HepG2 (cell line): ENCODE data around the gene MAGEA9B. TPM values are rescaled to one million over a fixed set of nuclear protein-coding genes. Genes with fewer than 3 reads are reported as not detected.

Source experiments
- CBX5 ChIP-seq: sonication (generic); formaldehyde crosslinking; IDR thresholded peaks from 2 replicates; pipeline ENCODE4 v1.4.0; 2020; ENCODE audit warnings: missing genetic modification reagents, borderline replicate concordance
- ELF1 ChIP-seq: sonication (generic); formaldehyde crosslinking; IDR thresholded peaks from 2 replicates; pipeline ENCODE4 v1.4.0; 2020; ENCODE audit warnings: missing genetic modification reagents
- FOXP4 ChIP-seq: sonication (generic); formaldehyde crosslinking; IDR thresholded peaks from 2 replicates; pipeline ENCODE4 v1.4.0; 2020; ENCODE audit warnings: missing genetic modification reagents
- GFI1 ChIP-seq: sonication (generic); formaldehyde crosslinking; IDR thresholded peaks from 2 replicates; pipeline ENCODE4 v1.5.0; 2020; ENCODE audit warnings: missing genetic modification reagents, mild to moderate bottlenecking, borderline replicate concordance
- HNF1B ChIP-seq: sonication (generic); formaldehyde crosslinking; IDR thresholded peaks from 2 replicates; pipeline ENCODE4 v1.5.1; 2020; ENCODE audit warnings: mild to moderate bottlenecking, moderate library complexity, missing genetic modification reagents
- KAT7 ChIP-seq: IDR thresholded peaks from 2 replicates; pipeline ENCODE4 v1.6.1; 2018; ENCODE audit warnings: borderline replicate concordance, missing compliant biosample characterization
- MEIS1 ChIP-seq: sonication (generic); formaldehyde crosslinking; IDR thresholded peaks from 2 replicates; pipeline ENCODE4 v1.9.0; 2021; ENCODE audit warnings: mild to moderate bottlenecking, missing genetic modification reagents, moderate library complexity, borderline replicate concordance
- MIXL1 ChIP-seq: IDR thresholded peaks from 2 replicates; pipeline ENCODE4 v1.6.1; 2016
- NCOR1 ChIP-seq: fragments of 200-600 bp; sonication (generic); IDR thresholded peaks from 2 replicates; pipeline ENCODE4 v1.7.0; 2017; ENCODE audit warnings: antibody characterized with exemption, low read length, borderline replicate concordance
- NONO ChIP-seq, 2 experiments: fragments of 450-650 bp in 1 of 2; sonication (generic) in 1 of 2; formaldehyde crosslinking in 1 of 2; IDR thresholded peaks in 1 of 2; conservative IDR thresholded peaks in 1 of 2; 2 replicates each; pipeline versions ENCODE4 v1.6.1 to v1.8.0; 2017 to 2022; ENCODE audit warnings: mild to moderate bottlenecking in 1 of 2, missing genetic modification reagents in 1 of 2, moderate library complexity in 1 of 2
- RFXAP ChIP-seq: sonication (generic); formaldehyde crosslinking; IDR thresholded peaks from 2 replicates; pipeline ENCODE4 v1.4.0; 2020; ENCODE audit warnings: missing genetic modification reagents, borderline replicate concordance
- SPEN ChIP-seq: sonication (generic); formaldehyde crosslinking; IDR thresholded peaks from 2 replicates; pipeline ENCODE4 v1.5.1; 2020; ENCODE audit warnings: low read depth, mild to moderate bottlenecking, missing genetic modification reagents
- YEATS4 ChIP-seq: sonication (generic); formaldehyde crosslinking; IDR thresholded peaks from 2 replicates; pipeline ENCODE4 v1.4.0; 2020; ENCODE audit warnings: missing genetic modification reagents, borderline replicate concordance
- ZBTB7A ChIP-seq: sonication (generic); formaldehyde crosslinking; IDR thresholded peaks from 2 replicates; pipeline ENCODE4 v1.8.0; 2022; ENCODE audit warnings: mild to moderate bottlenecking, missing genetic modification reagents
- ZMYM2 ChIP-seq: sonication (generic); formaldehyde crosslinking; IDR thresholded peaks from 2 replicates; pipeline ENCODE4 v1.8.0; 2022; ENCODE audit warnings: mild to moderate bottlenecking, missing genetic modification reagents
- ZNF264 ChIP-seq: sonication (generic); formaldehyde crosslinking; IDR thresholded peaks from 2 replicates; pipeline ENCODE4 v1.4.0; 2020; ENCODE audit warnings: missing genetic modification reagents
- ZNF343 ChIP-seq: sonication (generic); formaldehyde crosslinking; IDR thresholded peaks from 2 replicates; pipeline ENCODE4 v1.4.0; 2020; ENCODE audit warnings: mild to moderate bottlenecking, missing genetic modification reagents
- ZNF430 ChIP-seq: sonication (generic); formaldehyde crosslinking; IDR thresholded peaks from 2 replicates; pipeline ENCODE4 v1.9.0; 2021; ENCODE audit warnings: mild to moderate bottlenecking, missing genetic modification reagents
- ZNF549 ChIP-seq: sonication (generic); formaldehyde crosslinking; IDR thresholded peaks from 2 replicates; pipeline ENCODE4 v1.5.0; 2020; ENCODE audit warnings: missing genetic modification reagents
- ZNF574 ChIP-seq: sonication (generic); formaldehyde crosslinking; IDR thresholded peaks from 2 replicates; pipeline ENCODE4 v1.4.0; 2020; ENCODE audit warnings: missing genetic modification reagents
- ZNF777 ChIP-seq: sonication (generic); formaldehyde crosslinking; IDR thresholded peaks from 2 replicates; pipeline ENCODE4 v1.4.0; 2020; ENCODE audit warnings: missing genetic modification reagents
- ZNF83 ChIP-seq: sonication (generic); formaldehyde crosslinking; IDR thresholded peaks from 2 replicates; pipeline ENCODE4 v1.4.0; 2020; ENCODE audit warnings: missing genetic modification reagents, mild to moderate bottlenecking, borderline replicate concordance
- polyA plus RNA-seq, 8 experiments: library from polyadenylated mRNA; depleted of rRNA in 3 of 8; stranded (reverse) in 7 of 8; unstranded in 1 of 8; fragments of >200 nt; fragmentation: Illumina TruSeq in 4 of 8; extraction: Trizol in 4 of 8; gene quantifications; 2 replicates each; pipeline versions ENCODE4 v1.2.1 to v1.2.3, GENCODE V29; 2011 to 2016; ENCODE audit warnings: low read depth in 4 of 8, missing spikeins in 1 of 8, mixed read lengths in 1 of 8; ENCODE audit not compliant: insufficient read depth in 1 of 8
- total RNA-seq, 5 experiments: library from RNA; depleted of rRNA; stranded (reverse); fragments of >200 nt; fragmentation: Illumina TruSeq; extraction: Trizol; gene quantifications; 2 replicates each; pipeline ENCODE4 v1.2.3, GENCODE V29; 2016; ENCODE audit warnings: low read depth in 1 of 5

Gene MAGEA9B
- total and polyA plus RNA-seq, 2 of the 13 experiments (the other 11 are each of a cell fraction or from before 2014, with no cell fraction given), result 0.07 to 0.11 TPM

- TF ChIP-seq ZNF430 (CRISPR knock-in tag) (0 out of 2 replicates have a peak, but pooled peaks have one; percentile 23), RFXAP (CRISPR knock-in tag) (no peak), HNF1B (0 out of 2 replicates have a peak, but pooled peaks have one; percentile 19), GFI1 (CRISPR knock-in tag) (no peak), ZMYM2 (CRISPR knock-in tag) (0 out of 2 replicates have a peak, but pooled peaks have one; percentile 26), NONO (IDR thresholded peaks at IDR 0.05) (no peak), NONO (CRISPR knock-in tag; conservative IDR thresholded peaks at IDR 0.05) (peak; percentile 57; the same call in 1 of the 2 replicates), YEATS4 (0 out of 2 replicates have a peak, but pooled peaks have one; percentile 35), FOXP4 (CRISPR knock-in tag) (peak; percentile 37; the same call in 1 of the 2 replicates), ZBTB7A (CRISPR knock-in tag) (no peak), ELF1 (CRISPR knock-in tag) (peak; percentile 72; the same call in 1 of the 2 replicates), ZNF574 (CRISPR knock-in tag) (0 out of 2 replicates have a peak, but pooled peaks have one; percentile 37), ZNF343 (CRISPR knock-in tag) (no peak), ZNF549 (CRISPR knock-in tag) (no peak), KAT7 (no peak), ZNF83 (CRISPR knock-in tag) (no peak), MIXL1 (CRISPR knock-in tag) (no peak), SPEN (CRISPR knock-in tag) (peak; percentile 77), ZNF264 (0 out of 2 replicates have a peak, but pooled peaks have one; percentile 52), NCOR1 (no peak), MEIS1 (CRISPR knock-in tag) (no peak), CBX5 (no peak), ZNF777 (CRISPR knock-in tag) (0 out of 2 replicates have a peak, but pooled peaks have one; percentile 35)
These were observed 46.4 kb downstream of the MAGEA9B start, which contains the start of gene EOLA1 (continued) for GRCh38 chrX:149540621-149541520.
